Right lobe of liver (tissue), 6 donors: ENCODE measurements around the gene CLPTM1L. TPM values are rescaled to one million over a fixed set of nuclear protein-coding genes. Genes with fewer than 3 reads are reported as not detected.
A peak's percentile ranks its signal among the peaks of the same experiment; 100 is the strongest.

Experiments
- ATAC-seq, 4 donors: fragments of 200-7000 bp; cut with Tn5 transposase; one replicate each; pipeline ENCODE4 v1.9.1; 2020; ENCODE audit warnings: mild to moderate bottlenecking in 4 of 4, moderate library complexity in 4 of 4
- DNase-seq, 3 donors: peaks; one replicate each; pipeline ENCODE4 v3.0.0-alpha.2; 2020
- H3K27ac ChIP-seq, 3 donors: fragments of 200-600 bp; one replicate each; pipeline ENCODE4 v1.8.0; 2022
- H3K27me3 ChIP-seq, 2 donors: fragments of 200-600 bp; one replicate each; pipeline ENCODE4 v1.8.0; 2022
- H3K36me3 ChIP-seq, 4 donors: fragments of 200-600 bp; sonication (generic) in 1 of 4; one replicate each; pipeline versions ENCODE4 v1.5.1 to v1.8.0; 2017 to 2022; ENCODE audit warnings: control low read depth in 1 of 4
- H3K4me1 ChIP-seq, 4 donors: fragments of 200-600 bp; sonication (generic) in 1 of 4; one replicate each; pipeline versions ENCODE4 v1.5.1 to v1.8.0; 2017 to 2022; ENCODE audit warnings: control low read depth in 1 of 4
- H3K4me3 ChIP-seq, 3 donors: fragments of 200-600 bp; one replicate each; pipeline ENCODE4 v1.8.0; 2022
- H3K9me3 ChIP-seq, 4 donors: fragments of 200-600 bp; sonication (generic) in 1 of 4; one replicate each; pipeline versions ENCODE4 v1.5.1 to v1.8.0; 2017 to 2022; ENCODE audit warnings: control low read depth in 1 of 4
- CTCF ChIP-seq, 4 donors: fragments of 200-600 bp in 3 of 4; fragments of 450-650 bp in 1 of 4; IDR thresholded peaks; one replicate each; pipeline versions ENCODE4 v1.5.1 to v1.8.0; 2016 to 2022; ENCODE audit warnings: antibody characterized with exemption in 4 of 4, mild to moderate bottlenecking in 2 of 4
- POLR2A ChIP-seq: fragments of 450-650 bp; IDR thresholded peaks from one replicate; pipeline ENCODE4 v1.6.1; 2017; ENCODE audit warnings: antibody characterized with exemption, mild to moderate bottlenecking
- WGBS: methylation state at CpG from one replicate; pipeline ENCODE4 v1.1.6; 2018; ENCODE audit warnings: low coverage, low lambda C conversion rate; ENCODE audit not compliant: insufficient coverage; ENCODE audit errors: missing lambda C conversion rate; 5-methylcytosine and 5-hydroxymethylcytosine counted together
- intact Hi-C, 2 donors: fragments of 100-400 bp; cut with DNase I; formaldehyde crosslinking; loops; one replicate each; pipeline versions ENCODE4 v1.11.2 to v1.14.1; 2022
- total RNA-seq, 6 experiments: library from RNA; depleted of rRNA in 2 of 6; stranded (reverse); fragments of >200 nt in 2 of 6; fragmentation: NEBNext Ultra II Directional in 3 of 6; extraction: Animal tissue kit (Norgen Biotek cat#: 25700) in 3 of 6; gene quantifications; one replicate each; pipeline versions ENCODE4 v1.1.0 to v1.2.4, GENCODE V29; 2016 to 2023
- donor health status: DM: no; HTN: yes; CAD: no.
- donor health status: DM: no; HTN: no; CAD: no.
- donor health status: DM: no; HTN: no; CAD: no.
- donor health status: DM: no; HTN: yes; CAD: no.
- donor health status: DM: no; HTN: yes; CAD: no.

The CLPTM1L gene
- total RNA-seq, 6 experiments from 2014 or later, result 63.8 to 155 (median 128) TPM

- Histone ChIP-seq H3K27me3 (no peaks in the 10 kb centered on the region), H3K36me3 (no peaks in the 10 kb centered on the region), H3K9me3 (no peaks in the 10 kb centered on the region), H3K27ac (no peak overlapping the region), H3K4me3 (no peak overlapping the region), H3K4me1 (no peaks in the 10 kb centered on the region)
- WGBS, result 50% methylated on average over 8 of the region's 11 CpGs
- TF ChIP-seq CTCF (IDR thresholded peaks at IDR 0.05) (no peak), POLR2A (no peak)
- intact Hi-C loops, result no loop called here
- DNase-seq (peak in 1 of 3 donors; percentile 31), ATAC-seq (no peak)
Observed at GRCh38 chr5:1392261-1392660, 47.4 kb upstream of the CLPTM1L start.

- WGBS, result no CpG with 5 or more reads among the region's 11 CpGs
- Histone ChIP-seq H3K36me3 (no peaks in the 10 kb centered on the region), H3K27ac (no peak overlapping the region), H3K4me3 (no peak overlapping the region), H3K4me1 (no peaks in the 10 kb centered on the region), H3K27me3 (no peaks in the 10 kb centered on the region), H3K9me3 (no peaks in the 10 kb centered on the region)
- no peak for ATAC-seq
- intact Hi-C loops, result no loop called here
- TF ChIP-seq CTCF (IDR thresholded peaks at IDR 0.05) (no peak), POLR2A (no peak)
- peak in 1 of 3 donors; percentile 48 for DNase-seq
Observed at GRCh38 chr5:1391691-1392090, 46.8 kb upstream of the CLPTM1L start.

- Histone ChIP-seq H3K27ac (no peak overlapping the region), H3K4me1 (no peaks in the 10 kb centered on the region), H3K27me3 (no peaks in the 10 kb centered on the region), H3K9me3 (no peaks in the 10 kb centered on the region), H3K36me3 (no peaks in the 10 kb centered on the region), H3K4me3 (no peak overlapping the region)
- ATAC-seq (no peak), DNase-seq (peak in 1 of 3 donors; percentile 43)
- no peak for TF ChIP-seq POLR2A
- TF ChIP-seq CTCF (IDR thresholded peaks at IDR 0.05), result no peak
- intact Hi-C loops, result no loop called here
- WGBS, result 51% methylated on average over 3 of the region's 21 CpGs
Observed at GRCh38 chr5:1390861-1391600, 46.1 kb upstream of the CLPTM1L start.

- Histone ChIP-seq H3K4me1 (peaks cover 0 to 2% (median 0%) of the 10 kb centered on the region in 4 donors), H3K27me3 (no peaks in the 10 kb centered on the region), H3K36me3 (no peaks in the 10 kb centered on the region), H3K27ac (no peak overlapping the region), H3K9me3 (no peaks in the 10 kb centered on the region), H3K4me3 (no peak overlapping the region)
- ATAC-seq (no peak), DNase-seq (peak in 1 of 3 donors; percentile 27)
- WGBS, result no CpG with 5 or more reads among the region's 7 CpGs
- TF ChIP-seq POLR2A (no peak), CTCF (IDR thresholded peaks at IDR 0.05) (no peak)
- intact Hi-C loops, result no loop called here
Observed at GRCh38 chr5:1390333-1390732, 45.4 kb upstream of the CLPTM1L start.
